Jurkat, Clone E6-1 (cell line): ENCODE data around the gene CNFN.

Experiments
- DNase-seq: peaks from one replicate; pipeline ENCODE4 v3.0.0-alpha.2; 2011; ENCODE audit warnings: low read depth, low spot score
- H3K4me3 ChIP-seq: 2 replicates; pipeline ENCODE4 v1.5.1; 2011; ENCODE audit warnings: mild to moderate bottlenecking, low read length, control low read depth, moderate library complexity

The CNFN gene

GRCh38 chr19:42411581-42412178, 21.6 kb upstream of the CNFN start:
- no peak for DNase-seq
- no peak overlapping the region for H3K4me3 ChIP-seq

DNA sequence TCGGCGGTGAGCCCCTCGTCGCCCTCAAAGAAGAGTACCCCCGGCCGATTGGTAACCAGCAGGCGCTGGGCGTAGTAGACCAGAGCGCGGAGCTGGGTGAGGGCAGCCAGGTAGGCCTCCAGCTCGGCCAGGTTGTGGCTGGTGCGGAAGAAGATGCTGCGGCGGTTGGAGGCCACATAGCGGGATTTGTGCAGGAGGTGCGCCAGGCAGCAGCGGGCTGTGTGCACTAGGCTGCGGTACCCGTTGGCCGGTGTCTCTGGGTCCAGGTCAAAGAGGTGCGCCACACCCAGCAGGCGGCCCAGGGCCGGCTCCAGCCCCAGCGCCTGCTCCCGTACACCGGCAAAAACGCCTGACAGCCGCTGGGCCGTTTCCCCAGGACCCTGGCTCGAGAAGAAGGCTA, 20.3 kb upstream of the CNFN start:
- H3K4me3 ChIP-seq = no peak overlapping the region
- DNase-seq = no peak

DNA sequence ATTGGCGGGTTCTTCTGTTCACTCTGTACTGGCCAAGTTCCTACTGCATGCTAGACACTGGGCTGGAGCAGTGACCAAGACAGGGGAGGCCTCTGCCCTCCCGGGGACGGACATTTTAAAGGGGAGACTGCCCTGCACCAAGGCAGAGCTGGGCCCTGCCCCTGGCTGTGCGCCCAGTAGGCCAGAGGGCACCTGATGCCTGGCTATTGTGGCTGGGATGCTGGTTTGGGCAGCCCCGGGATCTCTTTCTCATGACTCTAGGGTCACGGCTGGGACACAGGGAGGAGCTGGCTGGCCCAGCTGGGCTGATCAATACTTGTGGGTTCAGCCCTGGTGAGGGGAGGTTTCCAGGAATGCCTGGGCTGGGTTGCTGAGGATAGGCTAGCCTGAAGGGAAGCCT, 19.4 kb upstream of the CNFN start:
- DNase-seq = no peak
- no peak overlapping the region for H3K4me3 ChIP-seq

GRCh38 chr19:42407816-42408175, 17.7 kb upstream of the CNFN start:
- H3K4me3 ChIP-seq = no peak overlapping the region
- DNase-seq = no peak

DNA sequence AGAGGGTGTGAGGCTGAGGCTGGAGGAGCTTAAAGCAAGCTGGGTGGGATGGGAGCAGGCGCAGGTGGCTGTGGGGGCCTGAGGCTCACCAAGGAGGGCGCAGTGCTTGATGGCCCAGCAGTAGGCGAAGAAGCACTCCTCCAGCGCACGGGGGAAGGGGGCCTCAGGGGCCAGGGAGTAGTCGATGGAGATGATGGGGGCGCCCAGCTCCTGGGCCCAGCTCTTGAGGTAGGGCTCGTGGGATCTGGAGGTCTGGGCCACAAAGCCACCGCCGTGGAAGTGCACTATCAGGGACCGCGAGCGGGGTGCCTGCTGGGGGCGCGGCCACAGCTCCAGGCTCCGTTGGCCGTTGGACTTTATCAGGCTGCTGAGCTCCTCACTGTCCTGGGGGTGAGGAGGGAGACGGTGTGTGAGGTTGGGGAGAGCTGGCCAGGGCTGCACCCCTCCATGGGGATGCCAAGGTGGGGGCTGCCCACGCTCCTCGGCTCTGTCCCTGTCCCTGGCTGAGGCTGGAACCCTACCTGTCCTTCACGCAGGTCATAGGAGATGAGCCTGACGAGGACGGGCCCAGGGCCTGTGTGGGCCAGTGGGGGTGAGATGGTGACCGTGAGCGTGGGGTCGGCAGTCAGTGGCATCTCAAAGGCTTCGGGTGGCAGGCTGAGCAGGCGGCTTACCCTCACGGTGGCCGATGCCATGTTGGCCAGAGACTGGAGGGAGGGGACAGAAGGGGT, 17.2 kb upstream of the CNFN start:
- DNase-seq = no peak
- no peak overlapping the region for H3K4me3 ChIP-seq

- no peak overlapping the region for H3K4me3 ChIP-seq
- DNase-seq = no peak
Observed at GRCh38 chr19:42406111-42406510, 16.0 kb upstream of the CNFN start.

- no peak overlapping the region for H3K4me3 ChIP-seq
- no peak for DNase-seq
Observed at GRCh38 chr19:42403586-42403985, 13.5 kb upstream of the CNFN start.

DNA sequence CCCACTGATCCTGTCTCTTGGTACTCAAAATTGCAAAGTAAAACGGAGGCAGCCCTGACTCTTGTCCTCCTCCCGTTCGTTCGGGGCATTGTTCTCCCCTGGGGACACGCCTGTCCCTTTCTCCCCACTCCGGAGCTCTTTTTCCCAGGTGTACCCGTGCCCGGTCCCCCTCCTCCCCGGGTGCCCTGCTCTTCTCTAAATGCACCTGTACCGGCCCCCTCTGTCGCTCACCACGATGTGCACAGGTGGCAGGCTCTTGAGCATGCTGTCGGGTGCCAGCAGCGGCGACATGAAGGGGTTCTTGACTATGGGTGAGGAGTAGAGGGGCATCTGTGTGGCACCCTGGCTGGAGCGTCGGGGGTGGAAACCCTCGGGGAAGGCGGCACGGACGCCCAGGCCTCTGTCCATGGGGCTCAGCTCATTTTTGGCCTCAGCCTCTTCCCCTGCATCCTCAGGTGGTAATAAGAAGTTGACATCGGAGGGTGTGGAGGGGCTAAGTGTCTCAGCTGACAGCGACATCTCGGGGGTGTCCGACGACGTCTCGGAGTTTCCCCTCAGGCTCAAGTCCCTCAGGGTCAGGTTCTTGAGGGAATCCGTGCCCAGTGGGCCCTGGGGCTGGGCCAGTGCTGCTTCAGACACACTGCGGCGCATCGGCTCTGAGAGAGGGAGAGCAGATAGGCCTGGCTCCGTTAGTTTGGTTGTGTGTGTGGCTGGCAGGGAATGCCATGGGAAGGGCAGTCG, 12.4 kb upstream of the CNFN start:
- no peak for DNase-seq
- H3K4me3 ChIP-seq = peak overlapping the region; percentile 59

GRCh38 chr19:42401365-42402303, 11.5 kb upstream of the CNFN start:
- H3K4me3 ChIP-seq = peak overlapping the region; percentile 59
- peak; percentile 69 for DNase-seq

GRCh38 chr19:42400404-42400803, 10.3 kb upstream of the CNFN start:
- H3K4me3 ChIP-seq = no peak overlapping the region
- DNase-seq = no peak

DNA sequence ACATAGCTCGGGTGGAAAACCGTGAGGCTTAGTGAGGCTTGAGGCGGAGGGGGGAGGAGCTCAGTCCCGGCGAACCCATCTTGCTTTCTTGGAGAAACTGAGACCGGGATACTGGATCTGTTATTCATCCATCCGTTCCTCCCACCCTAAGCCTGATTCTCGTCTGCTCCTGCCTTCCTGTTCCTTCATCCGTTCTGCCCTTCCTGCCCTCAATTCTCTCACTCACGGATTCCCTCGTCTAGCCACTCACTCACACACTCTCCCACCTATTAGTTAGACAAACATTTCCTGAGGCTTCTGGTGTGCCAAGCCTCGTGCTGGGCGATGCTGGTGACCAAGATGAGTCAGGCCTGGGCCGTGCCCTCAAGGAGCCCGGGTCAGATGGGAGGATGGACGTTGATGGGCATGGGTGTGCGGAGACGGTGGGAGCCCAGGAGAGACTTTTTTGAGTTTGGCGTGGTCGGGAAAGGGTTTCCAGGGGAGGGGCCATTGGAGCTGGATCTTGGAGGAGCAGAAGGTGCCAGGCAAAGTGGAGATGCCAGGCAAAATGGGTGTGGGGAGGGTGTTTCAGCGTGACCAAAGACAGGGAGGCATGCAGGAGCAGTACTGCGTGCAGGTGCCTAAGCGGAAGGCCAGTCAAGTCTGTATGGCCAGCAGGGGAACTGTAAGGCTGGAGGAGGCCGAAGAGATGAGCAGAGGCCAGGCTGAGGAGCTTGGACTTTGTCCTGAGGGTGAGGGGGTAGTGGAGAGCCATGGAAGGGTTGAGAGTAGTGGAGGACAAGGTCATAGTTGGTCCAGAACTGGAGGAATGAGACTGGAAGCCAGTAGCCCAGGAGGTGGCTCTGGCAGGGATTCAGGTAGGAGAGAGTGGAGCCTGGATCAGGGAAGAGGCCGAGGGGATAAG, 7.4 kb upstream of the CNFN start:
- no peak for DNase-seq
- H3K4me3 ChIP-seq = no peak overlapping the region

GRCh38 chr19:42396381-42397262, 6.5 kb upstream of the CNFN start:
- DNase-seq = no peak
- no peak overlapping the region for H3K4me3 ChIP-seq

DNA sequence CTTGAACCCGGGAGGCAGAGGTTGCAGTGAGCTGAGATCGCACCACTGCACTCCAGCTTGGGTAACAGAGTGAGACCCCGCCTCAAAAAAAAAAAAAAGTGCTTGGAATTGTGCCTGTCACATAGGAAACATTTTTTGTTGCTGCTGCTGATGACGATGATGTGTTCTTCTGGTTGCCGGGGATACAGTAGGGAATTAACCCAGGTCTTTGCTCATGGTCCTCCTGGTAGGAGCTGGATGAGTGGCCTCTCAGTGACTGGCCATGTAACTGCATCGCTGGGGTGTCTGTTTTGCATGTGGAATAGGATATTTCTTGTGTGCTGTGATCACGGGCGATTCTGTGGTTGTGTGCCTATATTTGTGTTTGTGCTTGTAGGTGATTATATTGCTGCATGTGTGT, 4.7 kb upstream of the CNFN start:
- no peak overlapping the region for H3K4me3 ChIP-seq

GRCh38 chr19:42392165-42392564, 2.1 kb upstream of the CNFN start:
- no peak overlapping the region for H3K4me3 ChIP-seq
- DNase-seq = no peak

More for the DNA sequence above, 4.7 kb upstream of the CNFN start:
- DNase-seq = no peak

DNA sequence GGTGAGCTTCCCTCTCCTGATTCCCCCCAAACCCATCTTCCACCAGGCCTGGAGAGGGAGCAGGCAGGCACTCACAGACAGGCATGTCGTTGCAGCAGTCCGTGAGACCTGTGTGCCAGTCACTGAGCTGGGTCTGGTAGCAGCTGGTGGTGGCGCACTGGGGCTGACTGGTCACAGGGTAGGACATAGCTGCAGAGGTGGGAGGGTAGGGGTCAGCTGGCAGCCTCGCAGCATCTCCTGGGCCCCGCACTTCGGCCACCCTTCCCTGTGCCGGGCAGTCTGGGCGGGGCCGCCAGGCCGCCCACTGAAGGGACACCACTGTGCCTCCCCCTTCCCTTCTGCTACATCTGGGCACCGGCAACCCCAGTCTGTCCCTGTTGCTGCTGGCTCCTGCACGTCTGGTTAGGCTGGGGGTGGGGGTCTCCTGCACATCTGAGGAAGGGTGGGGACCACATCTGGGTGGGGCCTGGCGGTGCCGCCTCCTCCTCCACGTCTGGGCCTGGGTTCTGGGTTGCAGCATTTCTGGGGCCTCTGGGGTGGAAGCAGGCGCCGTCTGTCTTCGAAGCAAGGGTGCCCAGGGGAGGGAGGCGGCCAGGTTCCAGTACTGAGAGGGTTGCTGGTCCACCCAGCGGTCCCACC, 1.1 kb downstream of the CNFN start:
- DNase-seq = no peak

DNA sequence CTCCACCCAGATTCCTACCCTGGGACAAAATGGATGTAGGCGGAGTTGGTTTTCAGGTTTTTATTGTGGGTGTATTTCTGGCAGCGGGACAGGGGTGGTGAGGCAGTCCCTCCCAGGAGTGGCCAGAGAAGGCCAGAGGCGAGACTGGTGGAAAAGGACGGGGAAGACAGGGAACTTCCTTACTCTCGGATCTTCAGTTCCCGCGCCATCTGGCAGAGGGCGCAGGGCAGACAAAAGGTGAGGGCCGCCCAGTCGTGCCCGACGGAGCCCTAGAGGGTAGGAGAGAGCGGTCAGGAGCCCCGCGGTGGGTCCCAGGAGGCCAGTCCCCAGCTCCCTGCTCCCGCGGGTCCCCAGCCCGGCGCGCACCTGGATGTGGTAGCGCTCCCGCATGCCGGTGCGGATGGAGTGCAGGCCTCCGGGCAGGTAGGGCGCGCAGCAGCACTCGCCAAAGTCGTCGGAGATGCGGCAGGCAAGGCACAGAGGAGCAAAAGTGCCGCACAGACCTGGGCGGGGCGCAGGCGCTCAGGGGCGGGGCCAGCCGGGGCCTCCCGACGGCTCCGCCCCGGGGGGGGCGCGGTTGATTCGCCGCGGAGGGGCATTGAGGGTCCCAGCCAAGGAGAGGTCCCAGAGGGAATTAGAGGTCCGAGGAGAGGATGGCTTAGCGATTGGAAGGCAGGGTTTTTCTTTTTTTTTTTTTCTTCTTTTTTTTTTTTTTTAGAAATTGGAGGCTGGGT, 3.0 kb downstream of the CNFN start:
- peak; percentile 28 for DNase-seq
- H3K4me3 ChIP-seq = peak overlapping the region; percentile 49

More for the DNA sequence above, 1.1 kb downstream of the CNFN start:
- no peak overlapping the region for H3K4me3 ChIP-seq
